Esophagus squamous epithelium (tissue), 5 donors: ENCODE measurements around the gene RPL35A. TPM values are rescaled to one million over a fixed set of nuclear protein-coding genes. Genes with fewer than 3 reads are reported as not detected.

Experiments used
- DNase-seq: peaks from one replicate; lab custom pipeline; 2025; lab: John Stamatoyannopoulos, UW
- H3K27ac ChIP-seq, 4 donors: fragments of 200-600 bp; sonication (generic); one replicate each; pipeline ENCODE4 v1.5.1; 2016 to 2019; ENCODE audit warnings: mild to moderate bottlenecking in 1 of 4
- H3K27me3 ChIP-seq, 4 donors: fragments of 200-600 bp; sonication (generic); 1 replicate in 3 of 4; 2 replicates in 1 of 4; pipeline versions ENCODE4 v1.5.1 to v1.6.0; 2017 to 2021; ENCODE audit warnings: antibody characterized with exemption in 1 of 4
- H3K36me3 ChIP-seq, 3 donors: fragments of 200-600 bp; sonication (generic); one replicate each; pipeline ENCODE4 v1.5.1; 2016 to 2019
- H3K4me1 ChIP-seq, 3 donors: fragments of 200-600 bp; sonication (generic); one replicate each; pipeline ENCODE4 v1.5.1; 2017 to 2019
- H3K4me3 ChIP-seq, 4 donors: fragments of 200-600 bp; sonication (generic); 1 replicate in 3 of 4; 2 replicates in 1 of 4; pipeline ENCODE4 v1.5.1; 2016 to 2019; ENCODE audit warnings: mild to moderate bottlenecking in 2 of 4, moderate library complexity in 1 of 4
- H3K9me3 ChIP-seq, 3 donors: fragments of 200-600 bp; sonication (generic); one replicate each; pipeline ENCODE4 v1.5.1; 2016 to 2019
- CTCF ChIP-seq, 6 experiments: fragments of 450-650 bp in 4 of 6; fragments of 200-600 bp in 2 of 6; sonication (generic) in 2 of 6; IDR thresholded peaks; one replicate each; pipeline ENCODE4 v1.5.1; 2016 to 2019; ENCODE audit warnings: antibody characterized with exemption in 6 of 6, mild to moderate bottlenecking in 4 of 6, moderate library complexity in 4 of 6
- POLR2A ChIP-seq, 4 donors: fragments of 450-650 bp; IDR thresholded peaks; one replicate each; pipeline ENCODE4 v1.6.1; 2017; ENCODE audit warnings: antibody characterized with exemption in 4 of 4, mild to moderate bottlenecking in 4 of 4, moderate library complexity in 3 of 4
- WGBS, 2 donors: methylation state at CpG; one replicate each; pipeline ENCODE4 v1.1.5; 2018; 5-methylcytosine and 5-hydroxymethylcytosine counted together
- intact Hi-C: fragments of 100-400 bp; cut with DNase I; formaldehyde crosslinking; loops from one replicate; pipeline ENCODE4 v1.15.0; 2022
- small RNA-seq, 4 donors: library from RNA; depleted of rRNA; stranded (forward); fragments of <200 nt; gene quantifications; one replicate each; pipeline ENCODE3, GENCODE V24; 2016
- total RNA-seq, 4 donors: library from RNA; depleted of rRNA; stranded (reverse); fragments of >200 nt; gene quantifications; one replicate each; pipeline ENCODE4 v1.1.0, GENCODE V29; 2016
- donor health status: DM: yes; HTN: yes; CAD: no.

Gene RPL35A
- total RNA-seq, 4 donors from 2014 or later: 495 to 880 (median 705) TPM

GRCh38 chr3:197983076-197983475, 33.1 kb downstream of the RPL35A start:
- intact Hi-C loops: no loop called here
- H3K27ac ChIP-seq: no peak overlapping the region
- H3K4me1 ChIP-seq: no peaks in the 10 kb centered on the region
- WGBS, 2 donors: 88 to 100% methylated on average over 1 of the region's 1 CpG
- no peak overlapping the region for H3K4me3 ChIP-seq
- H3K27me3 ChIP-seq: no peaks in the 10 kb centered on the region
- TF ChIP-seq POLR2A (IDR thresholded peaks at IDR 0.05) (no peak), CTCF (IDR thresholded peaks at IDR 0.05) (no peak)
- peaks cover 0 to 44% (median 0%) of the 10 kb centered on the region in 3 donors for H3K36me3 ChIP-seq
- no peak for DNase-seq
- H3K9me3 ChIP-seq: no peaks in the 10 kb centered on the region

- Histone ChIP-seq H3K36me3 (peaks cover 0 to 51% (median 0%) of the 10 kb centered on the region in 3 donors), H3K27ac (no peak overlapping the region), H3K4me3 (no peak overlapping the region), H3K27me3 (no peaks in the 10 kb centered on the region), H3K9me3 (no peaks in the 10 kb centered on the region), H3K4me1 (no peaks in the 10 kb centered on the region)
- no peak for TF ChIP-seq CTCF (IDR thresholded peaks at IDR 0.05)
- TF ChIP-seq POLR2A (IDR thresholded peaks at IDR 0.05): no peak
- intact Hi-C loops: no loop called here
- DNase-seq: no peak
- 71 to 73% methylated on average over 4 of the region's 4 CpGs for WGBS, 2 donors
These were observed 39.7 kb downstream of the RPL35A start for GRCh38 chr3:197989651-197990050.

GRCh38 chr3:197994736-197995135, 44.7 kb downstream of the RPL35A start:
- Histone ChIP-seq H3K27me3 (no peaks in the 10 kb centered on the region), H3K4me3 (no peak overlapping the region), H3K4me1 (no peaks in the 10 kb centered on the region), H3K27ac (no peak overlapping the region), H3K9me3 (no peaks in the 10 kb centered on the region), H3K36me3 (peaks cover 0 to 36% (median 0%) of the 10 kb centered on the region in 3 donors)
- no peak for DNase-seq
- no peak for TF ChIP-seq POLR2A (IDR thresholded peaks at IDR 0.05)
- no peak for TF ChIP-seq CTCF (IDR thresholded peaks at IDR 0.05)
- WGBS, 2 donors: 82 to 100% methylated on average over 1 of the region's 1 CpG
- intact Hi-C loops: no loop called here

GRCh38 chr3:197996855-197997254, 46.9 kb downstream of the RPL35A start:
- peaks cover 0 to 37% (median 0%) of the 10 kb centered on the region in 3 donors for H3K36me3 ChIP-seq

GRCh38 chr3:197997936-197998335, 47.9 kb downstream of the RPL35A start:
- Histone ChIP-seq H3K9me3 (no peaks in the 10 kb centered on the region), H3K27me3 (no peaks in the 10 kb centered on the region), H3K4me3 (no peak overlapping the region), H3K4me1 (no peaks in the 10 kb centered on the region), H3K27ac (no peak overlapping the region), H3K36me3 (peaks cover 0 to 29% (median 0%) of the 10 kb centered on the region in 3 donors)
- no peak for DNase-seq
- intact Hi-C loops: no loop called here
- no peak for TF ChIP-seq POLR2A (IDR thresholded peaks at IDR 0.05)
- no peak for TF ChIP-seq CTCF (IDR thresholded peaks at IDR 0.05)
- 80 to 100% methylated on average over 3 of the region's 3 CpGs for WGBS, 2 donors

More at GRCh38 chr3:197996855-197997254, 46.9 kb downstream of the RPL35A start:
- DNase-seq: no peak
- intact Hi-C loops: no loop called here
- H3K4me3 ChIP-seq: no peak overlapping the region
- H3K4me1 ChIP-seq: no peaks in the 10 kb centered on the region
- TF ChIP-seq POLR2A (IDR thresholded peaks at IDR 0.05) (no peak), CTCF (IDR thresholded peaks at IDR 0.05) (no peak)
- no peaks in the 10 kb centered on the region for H3K9me3 ChIP-seq
- H3K27ac ChIP-seq: no peak overlapping the region
- no peaks in the 10 kb centered on the region for H3K27me3 ChIP-seq
- 90 to 91% methylated on average over 5 of the region's 5 CpGs for WGBS, 2 donors

Small RNA genes within 50 kb of the gene (small RNA-seq; reads per million reads assigned to genes)
- 0 reads per million in 4 donors for gene RNU6-621P

Other genes with a start within 250 kb of the RPL35A start
- 10 to 100 TPM; 26.9 to 44.3 (median 35.0) TPM for gene RUBCN, start 213.3 kb upstream of the RPL35A start, total RNA-seq
- 10 to 100 TPM; 46.4 to 62.0 (median 52.6) TPM for gene FYTTD1, start 200.3 kb upstream of the RPL35A start, total RNA-seq
- 100 to 1,000 TPM in 1 of 4 donors, 10 to 100 TPM in 3; 15.0 to 197 (median 23.2) TPM for gene LRCH3, start 158.9 kb upstream of the RPL35A start, total RNA-seq
- 1 to 10 TPM; 3.5 to 5.2 (median 4.4) TPM for gene LMLN, start 10.0 kb downstream of the RPL35A start, total RNA-seq